ENCODE data around the gene CTBP2. TPM values are rescaled to one million over a fixed set of nuclear protein-coding genes. Genes with fewer than 3 reads are reported as not detected.

Gene CTBP2
- total and polyA plus RNA-seq, 2 donors from 2014 or later = 33.1 to 111 TPM

DNA sequence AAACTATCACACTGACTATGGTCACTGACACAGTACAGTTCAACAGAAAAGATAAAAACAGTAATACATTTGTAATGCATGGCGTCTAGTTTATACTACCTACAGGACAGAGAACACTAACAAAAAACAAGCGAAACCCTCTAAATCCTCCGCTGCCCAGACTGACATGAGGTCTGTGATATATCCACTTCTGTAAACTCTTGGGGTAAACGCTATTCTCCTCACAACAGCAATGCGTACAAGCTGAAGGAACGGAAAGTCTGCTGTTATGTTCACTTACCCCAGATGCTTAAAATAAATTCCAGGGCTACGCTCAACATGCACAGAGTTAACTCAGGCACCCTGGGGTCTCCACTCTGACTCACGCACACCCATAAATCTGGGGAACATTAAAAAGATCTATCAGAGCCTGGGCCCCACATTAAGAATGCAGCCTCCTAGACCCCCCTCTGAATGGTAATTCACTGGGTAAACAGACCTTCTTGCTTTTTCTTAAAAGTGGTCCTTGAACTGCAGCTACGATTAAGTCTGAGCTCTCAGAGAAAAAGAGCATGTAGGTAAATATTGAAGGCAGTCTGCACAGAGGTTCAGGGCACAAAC, 105.6 kb downstream of the CTBP2 start:
- peak overlapping the region in 1 of 2 donors; percentile 62 for H3K27ac ChIP-seq (ENCODE audit: low read depth in 2 of 2, low read length in 2 of 2)
- H3K4me3 ChIP-seq (ENCODE audit: low read length in 3 of 3) = no peak overlapping the region
- no peak for FAIRE-seq
- intact Hi-C loops (cut with DNase I) = no loop called here
- H3K9ac ChIP-seq (ENCODE audit: low read length in 3 of 3) = peak overlapping the region in 1 of 3 donors; percentile 16
- no peaks in the 10 kb centered on the region for H3K36me3 ChIP-seq (ENCODE audit: control insufficient read depth in 2 of 3, insufficient read depth in 3 of 3, low read length in 3 of 3)
- DNase-seq = peak in 1 of 5 donors; percentile 82
- TF ChIP-seq CTCF (IDR thresholded peaks at IDR 0.05; ENCODE audit: borderline replicate concordance, extremely low read depth, insufficient read depth) = no peak
- peaks cover 0 to 48% (median 48%) of the 10 kb centered on the region in 3 donors for H3K4me1 ChIP-seq (ENCODE audit: control insufficient read depth in 2 of 3, insufficient read depth in 2 of 3, low read depth in 1 of 3, low read length in 3 of 3)
- no peaks in the 10 kb centered on the region for H3K27me3 ChIP-seq (ENCODE audit: control insufficient read depth, insufficient read depth, low read length)
- H3K9me3 ChIP-seq (ENCODE audit: control insufficient read depth in 2 of 3, insufficient read depth in 1 of 3, low read length in 3 of 3) = no peaks in the 10 kb centered on the region

DNA sequence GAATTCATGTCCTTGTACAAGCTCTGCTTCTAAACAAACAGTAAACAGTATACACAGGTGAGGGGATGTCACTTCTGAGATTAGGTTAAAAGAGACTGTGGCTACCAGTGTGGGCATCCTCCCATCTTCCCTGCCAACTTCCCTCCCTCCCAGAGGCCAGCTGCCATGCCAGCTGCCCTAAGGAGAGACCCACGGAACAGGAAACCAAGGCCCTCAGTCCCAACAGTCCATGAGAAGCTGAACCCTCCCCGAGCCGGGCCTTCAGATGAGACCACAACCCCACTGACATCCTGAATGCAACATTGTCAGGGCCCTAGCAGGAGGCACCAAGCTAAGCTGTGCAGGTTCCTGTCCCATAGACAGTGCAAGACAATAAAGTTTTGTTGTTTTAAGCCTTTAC, 106.1 kb downstream of the CTBP2 start:
- Histone ChIP-seq H3K9ac (ENCODE audit: low read length in 3 of 3) (no peak overlapping the region), H3K36me3 (ENCODE audit: control insufficient read depth in 2 of 3, insufficient read depth in 3 of 3, low read length in 3 of 3) (no peaks in the 10 kb centered on the region), H3K9me3 (ENCODE audit: control insufficient read depth in 2 of 3, insufficient read depth in 1 of 3, low read length in 3 of 3) (no peaks in the 10 kb centered on the region), H3K4me3 (ENCODE audit: low read length in 3 of 3) (no peak overlapping the region), H3K4me1 (ENCODE audit: control insufficient read depth in 2 of 3, insufficient read depth in 2 of 3, low read depth in 1 of 3, low read length in 3 of 3) (peaks cover 0 to 49% (median 49%) of the 10 kb centered on the region in 3 donors), H3K27me3 (ENCODE audit: control insufficient read depth, insufficient read depth, low read length) (no peaks in the 10 kb centered on the region), H3K27ac (ENCODE audit: low read depth in 2 of 2, low read length in 2 of 2) (no peak overlapping the region)
- no peak for TF ChIP-seq CTCF (IDR thresholded peaks at IDR 0.05; ENCODE audit: borderline replicate concordance, extremely low read depth, insufficient read depth)
- FAIRE-seq (no peak), DNase-seq (peak in 1 of 5 donors; percentile 39)
- intact Hi-C loops (cut with DNase I) = no loop called here

DNA sequence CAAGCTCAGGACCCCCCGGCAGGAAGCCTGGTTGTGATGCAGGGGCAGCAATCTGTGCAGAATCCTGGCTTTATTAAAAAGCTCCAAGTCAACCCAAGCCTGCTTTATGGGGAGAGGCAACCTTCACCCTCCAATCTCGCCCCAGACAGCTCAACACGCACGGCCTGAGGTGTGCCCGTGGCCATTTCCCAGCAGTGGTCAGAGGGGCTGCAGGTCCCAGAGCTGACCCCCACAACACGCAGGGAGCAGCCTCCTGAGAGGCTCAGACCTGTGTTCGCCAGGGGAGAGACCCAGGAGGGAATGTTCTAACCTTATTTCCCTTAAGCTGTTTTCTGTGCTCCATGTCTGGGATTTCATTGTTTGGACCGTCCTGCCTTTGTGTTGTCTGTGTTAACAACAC, 108.2 kb downstream of the CTBP2 start:
- TF ChIP-seq CTCF (IDR thresholded peaks at IDR 0.05; ENCODE audit: borderline replicate concordance, extremely low read depth, insufficient read depth) = no peak
- Histone ChIP-seq H3K27me3 (ENCODE audit: control insufficient read depth, insufficient read depth, low read length) (no peaks in the 10 kb centered on the region), H3K9ac (ENCODE audit: low read length in 3 of 3) (no peak overlapping the region), H3K27ac (ENCODE audit: low read depth in 2 of 2, low read length in 2 of 2) (no peak overlapping the region), H3K36me3 (ENCODE audit: control insufficient read depth in 2 of 3, insufficient read depth in 3 of 3, low read length in 3 of 3) (no peaks in the 10 kb centered on the region), H3K9me3 (ENCODE audit: control insufficient read depth in 2 of 3, insufficient read depth in 1 of 3, low read length in 3 of 3) (no peaks in the 10 kb centered on the region), H3K4me3 (ENCODE audit: low read length in 3 of 3) (no peak overlapping the region), H3K4me1 (ENCODE audit: control insufficient read depth in 2 of 3, insufficient read depth in 2 of 3, low read depth in 1 of 3, low read length in 3 of 3) (peaks cover 0 to 51% (median 39%) of the 10 kb centered on the region in 3 donors)
- intact Hi-C loops (cut with DNase I) = no loop called here
- FAIRE-seq (no peak), DNase-seq (no peak)

- intact Hi-C loops (cut with DNase I) = no loop called here
- Histone ChIP-seq H3K4me1 (ENCODE audit: control insufficient read depth in 2 of 3, insufficient read depth in 2 of 3, low read depth in 1 of 3, low read length in 3 of 3) (peaks cover 0 to 38% (median 25%) of the 10 kb centered on the region in 3 donors), H3K9ac (ENCODE audit: low read length in 3 of 3) (no peak overlapping the region), H3K27me3 (ENCODE audit: control insufficient read depth, insufficient read depth, low read length) (no peaks in the 10 kb centered on the region), H3K36me3 (ENCODE audit: control insufficient read depth in 2 of 3, insufficient read depth in 3 of 3, low read length in 3 of 3) (no peaks in the 10 kb centered on the region), H3K9me3 (ENCODE audit: control insufficient read depth in 2 of 3, insufficient read depth in 1 of 3, low read length in 3 of 3) (no peaks in the 10 kb centered on the region), H3K4me3 (ENCODE audit: low read length in 3 of 3) (no peak overlapping the region), H3K27ac (ENCODE audit: low read depth in 2 of 2, low read length in 2 of 2) (no peak overlapping the region)
- DNase-seq (peak in 1 of 5 donors; percentile 34), FAIRE-seq (no peak)
- TF ChIP-seq CTCF (IDR thresholded peaks at IDR 0.05; ENCODE audit: borderline replicate concordance, extremely low read depth, insufficient read depth) = no peak
Measured at GRCh38 chr10:125050383-125050782, 110.0 kb downstream of the CTBP2 start.

Data from kidney (tissue), 14 donors.